ENCODE measurements around the gene PDE4D.

Gene PDE4D

DNA sequence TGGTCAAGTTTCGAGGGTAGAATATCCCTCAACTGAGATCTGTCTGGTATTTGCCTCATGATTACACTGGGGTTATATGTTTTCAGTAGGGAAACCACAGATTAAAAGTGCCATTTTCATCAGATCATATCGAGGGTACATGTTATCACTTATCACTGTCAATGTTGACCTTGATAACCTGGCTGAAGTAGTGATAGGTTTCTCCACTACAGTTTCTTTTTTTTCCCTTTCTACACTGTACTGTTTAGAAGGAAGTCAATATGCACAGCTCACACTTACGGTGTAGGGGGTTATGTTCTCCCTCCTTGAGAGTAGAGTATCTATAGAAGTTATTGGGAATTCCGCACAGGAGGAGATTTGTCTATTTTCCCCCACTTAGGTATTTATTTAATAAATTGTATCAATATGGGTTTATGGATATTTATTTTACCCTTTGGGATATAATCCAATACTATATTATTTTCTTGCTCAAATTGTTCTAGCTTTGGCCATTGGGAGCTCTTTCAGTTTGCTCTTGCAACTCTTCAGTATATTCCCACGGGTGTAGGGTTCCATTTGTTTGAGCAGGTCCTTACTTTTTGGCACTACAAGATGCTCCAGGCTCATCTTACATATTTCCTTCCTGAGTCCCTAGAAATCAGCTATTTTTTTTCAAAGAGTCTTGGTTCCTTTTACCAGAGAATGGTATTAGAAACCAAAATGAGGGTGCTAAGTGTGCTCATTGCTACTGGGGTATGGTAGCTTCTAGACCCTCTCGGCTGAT, 866.2 kb downstream of the PDE4D start:
- DNase-seq = no peak
- no peak overlapping the region for H3K4me2 ChIP-seq (ENCODE audit: low read depth, low read length)
- H3K27me3 ChIP-seq (replicated peaks; ENCODE audit: insufficient read depth, low read length) = no peaks in the 10 kb centered on the region
- no peaks in the 10 kb centered on the region for H3F3A ChIP-seq (ENCODE audit: insufficient read depth, low read length)
- H3K79me2 ChIP-seq (ENCODE audit: low read length) = no peaks in the 10 kb centered on the region
- no peak overlapping the region for H3K4me3 ChIP-seq (ENCODE audit: low read length)
- H3K4me1 ChIP-seq (ENCODE audit: low read length) = no peaks in the 10 kb centered on the region
- no peak overlapping the region for H2AFZ ChIP-seq (ENCODE audit: low read length)
- H3K36me3 ChIP-seq (replicated peaks; ENCODE audit: insufficient read depth, low read length) = no peaks in the 10 kb centered on the region
- no peaks in the 10 kb centered on the region for H3K9me2 ChIP-seq (replicated peaks; ENCODE audit: insufficient read depth, low read length)
- no peak overlapping the region for H3K27ac ChIP-seq (ENCODE audit: low read length)
- TF ChIP-seq EZH2phosphoT487 (IDR thresholded peaks at IDR 0.05; ENCODE audit: low read length) (no peak), EZH2 (optimal IDR thresholded peaks at IDR 0.05; ENCODE audit: low read depth, low read length) (no peak)
- TF ChIP-seq, protein P1, sequence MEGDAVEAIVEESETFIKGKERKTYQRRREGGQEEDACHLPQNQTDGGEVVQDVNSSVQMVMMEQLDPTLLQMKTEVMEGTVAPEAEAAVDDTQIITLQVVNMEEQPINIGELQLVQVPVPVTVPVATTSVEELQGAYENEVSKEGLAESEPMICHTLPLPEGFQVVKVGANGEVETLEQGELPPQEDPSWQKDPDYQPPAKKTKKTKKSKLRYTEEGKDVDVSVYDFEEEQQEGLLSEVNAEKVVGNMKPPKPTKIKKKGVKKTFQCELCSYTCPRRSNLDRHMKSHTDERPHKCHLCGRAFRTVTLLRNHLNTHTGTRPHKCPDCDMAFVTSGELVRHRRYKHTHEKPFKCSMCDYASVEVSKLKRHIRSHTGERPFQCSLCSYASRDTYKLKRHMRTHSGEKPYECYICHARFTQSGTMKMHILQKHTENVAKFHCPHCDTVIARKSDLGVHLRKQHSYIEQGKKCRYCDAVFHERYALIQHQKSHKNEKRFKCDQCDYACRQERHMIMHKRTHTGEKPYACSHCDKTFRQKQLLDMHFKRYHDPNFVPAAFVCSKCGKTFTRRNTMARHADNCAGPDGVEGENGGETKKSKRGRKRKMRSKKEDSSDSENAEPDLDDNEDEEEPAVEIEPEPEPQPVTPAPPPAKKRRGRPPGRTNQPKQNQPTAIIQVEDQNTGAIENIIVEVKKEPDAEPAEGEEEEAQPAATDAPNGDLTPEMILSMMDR (IDR thresholded peaks at IDR 0.05; ENCODE audit: low read length) = no peak
- no peaks in the 10 kb centered on the region for H4K20me1 ChIP-seq (ENCODE audit: insufficient read depth, low read length)
- no peak overlapping the region for H3K9ac ChIP-seq (ENCODE audit: low read length)
- no peaks in the 10 kb centered on the region for H3K9me3 ChIP-seq (replicated peaks; ENCODE audit: insufficient read depth, low read length)

DNA sequence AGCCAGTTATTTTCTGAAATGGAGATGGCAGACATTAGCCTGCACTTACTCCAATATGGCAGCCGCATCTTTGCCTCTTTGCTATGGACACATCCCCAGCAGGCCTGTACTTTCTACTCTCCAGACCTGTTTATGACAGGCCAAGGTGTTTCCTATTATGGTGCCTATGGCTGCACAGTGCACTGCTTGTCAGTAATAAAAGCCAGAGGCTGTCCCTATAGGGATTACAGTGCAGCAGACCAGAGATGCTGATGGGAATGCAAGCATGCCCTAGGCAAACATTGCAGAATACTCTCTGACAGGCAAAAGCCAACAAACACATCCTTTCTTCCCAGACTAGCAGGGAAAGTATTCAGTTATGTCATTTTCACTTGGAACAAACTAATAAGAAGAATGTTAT, 867.8 kb downstream of the PDE4D start:
- Histone ChIP-seq H3K36me3 (replicated peaks; ENCODE audit: insufficient read depth, low read length) (no peaks in the 10 kb centered on the region), H3K9me3 (replicated peaks; ENCODE audit: insufficient read depth, low read length) (no peaks in the 10 kb centered on the region), H3F3A (ENCODE audit: insufficient read depth, low read length) (no peaks in the 10 kb centered on the region), H3K27me3 (replicated peaks; ENCODE audit: insufficient read depth, low read length) (no peaks in the 10 kb centered on the region), H2AFZ (ENCODE audit: low read length) (no peak overlapping the region), H4K20me1 (ENCODE audit: insufficient read depth, low read length) (no peaks in the 10 kb centered on the region), H3K4me2 (ENCODE audit: low read depth, low read length) (no peak overlapping the region), H3K9ac (ENCODE audit: low read length) (no peak overlapping the region), H3K79me2 (ENCODE audit: low read length) (no peaks in the 10 kb centered on the region), H3K4me3 (ENCODE audit: low read length) (no peak overlapping the region), H3K27ac (ENCODE audit: low read length) (no peak overlapping the region), H3K9me2 (replicated peaks; ENCODE audit: insufficient read depth, low read length) (no peaks in the 10 kb centered on the region), H3K4me1 (ENCODE audit: low read length) (no peaks in the 10 kb centered on the region)
- no peak for TF ChIP-seq EZH2 (optimal IDR thresholded peaks at IDR 0.05; ENCODE audit: low read depth, low read length)
- TF ChIP-seq, protein P1 (IDR thresholded peaks at IDR 0.05; ENCODE audit: low read length) = no peak
- no peak for TF ChIP-seq EZH2phosphoT487 (IDR thresholded peaks at IDR 0.05; ENCODE audit: low read length)
- DNase-seq = no peak

DNA sequence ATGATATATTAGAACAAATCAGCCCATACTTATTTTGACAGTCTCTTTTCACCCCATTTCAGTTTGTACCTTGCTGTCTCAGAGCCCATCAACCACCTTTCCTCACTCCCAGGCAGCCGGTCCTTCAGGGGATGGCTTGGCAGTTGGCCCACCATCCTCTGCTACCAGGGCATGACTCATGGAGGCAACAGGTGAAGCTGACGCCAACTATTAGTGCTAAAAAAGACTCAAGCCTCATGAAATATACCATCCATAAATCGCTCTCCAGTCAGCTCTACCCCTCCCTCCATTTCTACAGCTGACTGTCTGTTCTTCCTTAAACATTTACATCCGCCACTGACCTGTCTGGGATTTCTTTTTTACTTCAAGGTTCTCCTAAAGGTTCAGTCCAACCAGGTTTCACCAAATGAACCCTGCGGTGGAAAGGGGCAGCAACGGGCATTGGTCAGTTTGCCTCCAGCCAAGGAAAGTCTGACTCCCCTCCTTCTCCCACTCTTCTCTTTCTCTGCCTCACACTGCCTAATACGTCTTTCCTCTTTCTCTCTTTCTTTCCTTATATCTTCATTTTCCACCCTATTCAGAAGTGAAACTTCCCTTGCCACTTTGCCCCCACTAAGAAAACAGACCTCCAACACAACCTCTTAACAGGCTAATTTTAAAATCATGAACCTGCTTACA, 871.5 kb downstream of the PDE4D start:
- H4K20me1 ChIP-seq (ENCODE audit: insufficient read depth, low read length) = no peaks in the 10 kb centered on the region
- no peak overlapping the region for H3K4me3 ChIP-seq (ENCODE audit: low read length)
- H2AFZ ChIP-seq (ENCODE audit: low read length) = no peak overlapping the region
- H3K4me1 ChIP-seq (ENCODE audit: low read length) = no peaks in the 10 kb centered on the region
- no peaks in the 10 kb centered on the region for H3K79me2 ChIP-seq (ENCODE audit: low read length)
- H3K9me2 ChIP-seq (replicated peaks; ENCODE audit: insufficient read depth, low read length) = no peaks in the 10 kb centered on the region
- H3K9ac ChIP-seq (ENCODE audit: low read length) = no peak overlapping the region
- no peaks in the 10 kb centered on the region for H3F3A ChIP-seq (ENCODE audit: insufficient read depth, low read length)
- H3K9me3 ChIP-seq (replicated peaks; ENCODE audit: insufficient read depth, low read length) = no peaks in the 10 kb centered on the region
- no peaks in the 10 kb centered on the region for H3K27me3 ChIP-seq (replicated peaks; ENCODE audit: insufficient read depth, low read length)
- H3K27ac ChIP-seq (ENCODE audit: low read length) = no peak overlapping the region
- H3K36me3 ChIP-seq (replicated peaks; ENCODE audit: insufficient read depth, low read length) = no peaks in the 10 kb centered on the region
- H3K4me2 ChIP-seq (ENCODE audit: low read depth, low read length) = no peak overlapping the region
- DNase-seq = no peak
- no peak for TF ChIP-seq EZH2 (optimal IDR thresholded peaks at IDR 0.05; ENCODE audit: low read depth, low read length)
- TF ChIP-seq EZH2phosphoT487 (IDR thresholded peaks at IDR 0.05; ENCODE audit: low read length) = no peak
- TF ChIP-seq, protein P1 (IDR thresholded peaks at IDR 0.05; ENCODE audit: low read length) = no peak

All from MM.1S (cell line).